ENCODE results near the gene MINDY4. TPM values are rescaled to one million over a fixed set of nuclear protein-coding genes. Genes with fewer than 3 reads are reported as not detected.

MINDY4 gene
- total and polyA plus RNA-seq, 2 of the 4 experiments (the other 2 are of a cell fraction), result 1.8 to 3.6 TPM

DNA sequence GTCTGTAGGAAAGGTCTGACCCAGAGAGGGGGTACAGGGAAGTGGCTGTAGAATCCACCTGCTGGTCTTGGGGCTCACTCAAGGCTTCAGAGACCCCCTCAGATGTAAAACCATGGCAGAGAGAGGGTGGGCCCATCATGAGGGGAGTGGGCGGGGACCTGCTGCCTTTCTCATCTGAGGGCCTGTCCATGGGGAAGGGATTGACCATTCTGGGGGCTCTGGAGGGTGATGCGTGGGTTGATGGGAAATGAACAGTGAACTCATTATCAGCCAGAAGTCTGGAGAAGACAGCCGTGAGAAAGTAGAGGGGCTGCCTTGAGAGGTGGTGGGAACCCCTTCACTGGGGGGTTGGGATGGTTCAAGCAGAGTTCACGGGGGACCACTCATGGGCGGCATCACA is 66.8 kb downstream of the MINDY4 start:
- ChIA-PET CTCF (no interaction called here), POLR2A (ENCODE audit: unreplicated experiment) (no interaction called here)
- ATAC-seq (ENCODE audit: low read depth), result no peak

More for the DNA sequence above, 66.8 kb downstream of the MINDY4 start:
- dilution Hi-C loops (cut with HindIII; ENCODE audit: low sequenced_read_pairs, unreplicated experiment), result no loop called here
- intact Hi-C loops (cut with micrococcal nuclease), result no loop called here
- no peaks in the 10 kb centered on the region for H3K79me1 ChIP-seq (ENCODE audit: low read depth in 1 of 2, low read length in 2 of 2)
- no peak overlapping the region for H3K27ac ChIP-seq (ENCODE audit: insufficient read depth, low read length)
- no peak overlapping the region for H3K56ac ChIP-seq (ENCODE audit: extremely low read depth, insufficient read depth, low read length)
- H3K9me1 ChIP-seq (ENCODE audit: insufficient read depth, low read length), result no peaks in the 10 kb centered on the region; the same call in 1 of the 2 replicates
- no peak overlapping the region for H4K5ac ChIP-seq (ENCODE audit: low read depth, low read length)
- no peak overlapping the region for H3K9ac ChIP-seq (ENCODE audit: low read depth, low read length)
- H4K20me1 ChIP-seq (ENCODE audit: insufficient read depth, low read length), result no peaks in the 10 kb centered on the region
- H2AK5ac ChIP-seq (ENCODE audit: low read depth, low read length), result no peak overlapping the region
- no peaks in the 10 kb centered on the region for H3K36me3 ChIP-seq (ENCODE audit: control insufficient read depth, insufficient read depth, low read length)
- no peak for DNase-seq
- H3K23ac ChIP-seq (ENCODE audit: low read depth, low read length), result no peak overlapping the region
- H2BK5ac ChIP-seq (ENCODE audit: low read depth, low read length, poor library complexity, severe bottlenecking), result no peak overlapping the region
- H3K18ac ChIP-seq (ENCODE audit: low read depth, low read length), result no peak overlapping the region
- no peak overlapping the region for H2BK20ac ChIP-seq (ENCODE audit: low read depth, low read length)
- TF ChIP-seq MAZ (IDR thresholded peaks at IDR 0.05; ENCODE audit: borderline replicate concordance, low read depth, low read length) (no peak), CHD1 (IDR thresholded peaks at IDR 0.05; ENCODE audit: low read depth, low read length) (no peak), BHLHE40 (IDR thresholded peaks at IDR 0.05; ENCODE audit: low read depth, low read length) (no peak), RFX5 (IDR thresholded peaks at IDR 0.05; ENCODE audit: low read depth, low read length) (no peak), MXI1 (IDR thresholded peaks at IDR 0.05; ENCODE audit: borderline replicate concordance, low read depth, low read length) (no peak), NFE2L2 (IDR thresholded peaks at IDR 0.05; ENCODE audit: low read depth, low read length) (no peak), FOS (IDR thresholded peaks at IDR 0.05; ENCODE audit: low read depth, low read length) (no peak), MAFK (IDR thresholded peaks at IDR 0.05; ENCODE audit: low read depth, low read length) (no peak), CEBPB (IDR thresholded peaks at IDR 0.05; ENCODE audit: low read depth, low read length) (no peak), RCOR1 (IDR thresholded peaks at IDR 0.05; ENCODE audit: insufficient replicate concordance, low read length) (no peak), SMC3 (IDR thresholded peaks at IDR 0.05; ENCODE audit: low read depth, low read length) (no peak)
- TF ChIP-seq, protein P1, sequence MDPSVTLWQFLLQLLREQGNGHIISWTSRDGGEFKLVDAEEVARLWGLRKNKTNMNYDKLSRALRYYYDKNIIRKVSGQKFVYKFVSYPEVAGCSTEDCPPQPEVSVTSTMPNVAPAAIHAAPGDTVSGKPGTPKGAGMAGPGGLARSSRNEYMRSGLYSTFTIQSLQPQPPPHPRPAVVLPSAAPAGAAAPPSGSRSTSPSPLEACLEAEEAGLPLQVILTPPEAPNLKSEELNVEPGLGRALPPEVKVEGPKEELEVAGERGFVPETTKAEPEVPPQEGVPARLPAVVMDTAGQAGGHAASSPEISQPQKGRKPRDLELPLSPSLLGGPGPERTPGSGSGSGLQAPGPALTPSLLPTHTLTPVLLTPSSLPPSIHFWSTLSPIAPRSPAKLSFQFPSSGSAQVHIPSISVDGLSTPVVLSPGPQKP (IDR thresholded peaks at IDR 0.05; ENCODE audit: borderline replicate concordance, low read depth, low read length), result no peak
- TF ChIP-seq, protein P2, sequence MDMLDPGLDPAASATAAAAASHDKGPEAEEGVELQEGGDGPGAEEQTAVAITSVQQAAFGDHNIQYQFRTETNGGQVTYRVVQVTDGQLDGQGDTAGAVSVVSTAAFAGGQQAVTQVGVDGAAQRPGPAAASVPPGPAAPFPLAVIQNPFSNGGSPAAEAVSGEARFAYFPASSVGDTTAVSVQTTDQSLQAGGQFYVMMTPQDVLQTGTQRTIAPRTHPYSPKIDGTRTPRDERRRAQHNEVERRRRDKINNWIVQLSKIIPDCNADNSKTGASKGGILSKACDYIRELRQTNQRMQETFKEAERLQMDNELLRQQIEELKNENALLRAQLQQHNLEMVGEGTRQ (IDR thresholded peaks at IDR 0.05; ENCODE audit: low read depth, low read length), result no peak
- H3K4me1 ChIP-seq (ENCODE audit: control insufficient read depth, insufficient read depth, low read length), result no peaks in the 10 kb centered on the region
- H3K4ac ChIP-seq (ENCODE audit: low read depth, low read length), result no peak overlapping the region
- BruUV-seq (replicated peaks), result no TSS peak
- H3K4me2 ChIP-seq (ENCODE audit: low read depth, low read length), result no peak overlapping the region
- H2BK15ac ChIP-seq (ENCODE audit: low read depth, low read length), result no peak overlapping the region
- H3K27me3 ChIP-seq (ENCODE audit: control insufficient read depth, insufficient read depth, low read length), result no peaks in the 10 kb centered on the region
- 90% methylated on average over 2 of the region's 5 CpGs; no CpG with 5 or more reads in 1 of the 2 experiments for WGBS, 2 experiments (ENCODE audit: extremely low coverage in 2 of 2, insufficient read length in 1 of 2)
- H3K4me3 ChIP-seq (ENCODE audit: insufficient read depth, low read depth, low read length), result no peak overlapping the region
- H3K9me3 ChIP-seq (ENCODE audit: control insufficient read depth, insufficient read depth, low read length), result peaks cover 3% of the 10 kb centered on the region; the same call in 1 of the 2 replicates
- no peak overlapping the region for H4K91ac ChIP-seq (ENCODE audit: insufficient read depth, low read depth, low read length)
- no peak overlapping the region for H2AFZ ChIP-seq (replicated peaks; ENCODE audit: low read length, poor library complexity)
- H2AK9ac ChIP-seq (replicated peaks; ENCODE audit: low read depth, low read length, poor library complexity), result no peak overlapping the region
- H3K14ac ChIP-seq (replicated peaks; ENCODE audit: low read depth, low read length), result no peak overlapping the region
- H2BK120ac ChIP-seq (ENCODE audit: low read depth, low read length), result no peak overlapping the region
- H4K8ac ChIP-seq (ENCODE audit: low read depth in 2 of 2, low read length in 2 of 2), result no peak overlapping the region
- in situ Hi-C loops (cut with MboI; ENCODE audit: low sequenced_read_pairs), result no loop called here

Measured in IMR-90 (cell line).